Suprapubic skin (tissue), 4 donors: ENCODE measurements around the gene ARRB1. TPM values are rescaled to one million over a fixed set of nuclear protein-coding genes. Genes with fewer than 3 reads are reported as not detected.
"Not testable (repeated sequence)": the region's sequence is repeated elsewhere in the genome, so short reads cannot be mapped to it uniquely, and the experiment has no call there.

Experiments used
- DNase-seq, 2 donors: peaks; one replicate each; pipeline ENCODE4 v3.0.0-alpha.2; 2019; ENCODE audit warnings: low spot score in 2 of 2
- H3K27ac ChIP-seq: fragments of 200-600 bp; sonication (generic); one replicate; pipeline ENCODE4 v1.5.1; 2019
- H3K27me3 ChIP-seq: fragments of 200-600 bp; sonication (generic); one replicate; pipeline ENCODE4 v1.5.1; 2019
- H3K36me3 ChIP-seq: fragments of 200-600 bp; sonication (generic); one replicate; pipeline ENCODE4 v1.5.1; 2019
- H3K4me1 ChIP-seq: fragments of 200-600 bp; sonication (generic); one replicate; pipeline ENCODE4 v1.5.1; 2019
- H3K4me3 ChIP-seq: fragments of 200-600 bp; sonication (generic); one replicate; pipeline ENCODE4 v1.5.1; 2019; ENCODE audit warnings: mild to moderate bottlenecking
- H3K9me3 ChIP-seq: fragments of 200-600 bp; sonication (generic); one replicate; pipeline ENCODE4 v1.5.1; 2019
- CTCF ChIP-seq, 2 donors: fragments of 200-600 bp in 1 of 2; fragments of 450-650 bp in 1 of 2; sonication (generic) in 1 of 2; IDR thresholded peaks; one replicate each; pipeline ENCODE4 v1.5.1; 2016 to 2019; ENCODE audit warnings: antibody characterized with exemption in 2 of 2, mild to moderate bottlenecking in 1 of 2, moderate library complexity in 1 of 2
- EP300 ChIP-seq: sonication (generic); formaldehyde crosslinking; IDR thresholded peaks from one replicate; pipeline ENCODE4 v1.6.1; 2017; ENCODE audit warnings: antibody characterized with exemption
- POLR2A ChIP-seq, 2 donors: fragments of 450-650 bp; IDR thresholded peaks; one replicate each; pipeline ENCODE4 v1.6.1; 2017; ENCODE audit warnings: antibody characterized with exemption in 2 of 2, mild to moderate bottlenecking in 2 of 2, moderate library complexity in 2 of 2
- POLR2AphosphoS5 ChIP-seq, 3 donors: sonication (generic); formaldehyde crosslinking; IDR thresholded peaks; one replicate each; pipeline ENCODE4 v1.6.1; 2017; ENCODE audit warnings: antibody characterized with exemption in 3 of 3
- WGBS: methylation state at CpG from one replicate; pipeline ENCODE4 v1.1.5; 2018; 5-methylcytosine and 5-hydroxymethylcytosine counted together
- total RNA-seq, 4 donors: library from RNA; depleted of rRNA; stranded (reverse); fragments of >200 nt; gene quantifications; one replicate each; pipeline ENCODE4 v1.1.0, GENCODE V29; 2016

Gene ARRB1
- total RNA-seq, 4 donors from 2014 or later, result 24.8 to 57.2 (median 38.4) TPM

GRCh38 chr11:75386942-75387630 lies 35.6 kb upstream of the ARRB1 start:
- WGBS, result 39% methylated on average over 3 of the region's 3 CpGs
- no peak for DNase-seq
- H3K4me3 ChIP-seq, result no peak overlapping the region

GRCh38 chr11:75384438-75385080 lies 33.1 kb upstream of the ARRB1 start:
- 22% methylated on average over 24 of the region's 24 CpGs for WGBS
- H3K27me3 ChIP-seq, result no peaks in the 10 kb centered on the region
- TF ChIP-seq POLR2A (IDR thresholded peaks at IDR 0.05) (no peak), POLR2AphosphoS5 (IDR thresholded peaks at IDR 0.05) (no peak), CTCF (IDR thresholded peaks at IDR 0.05) (peak; percentile 90 to 94)
- no peak overlapping the region for H3K4me3 ChIP-seq
- H3K27ac ChIP-seq, result no peak overlapping the region
- H3K4me1 ChIP-seq, result peaks cover 22% of the 10 kb centered on the region
- H3K36me3 ChIP-seq, result no peaks in the 10 kb centered on the region
- peak in 1 of 2 donors; percentile 83 for DNase-seq
- no peaks in the 10 kb centered on the region for H3K9me3 ChIP-seq

More at GRCh38 chr11:75386942-75387630, 35.6 kb upstream of the ARRB1 start:
- no peak overlapping the region for H3K27ac ChIP-seq
- TF ChIP-seq POLR2A (IDR thresholded peaks at IDR 0.05) (no peak), POLR2AphosphoS5 (IDR thresholded peaks at IDR 0.05) (no peak), EP300 (no peak), CTCF (IDR thresholded peaks at IDR 0.05) (no peak)
- H3K4me1 ChIP-seq, result peaks cover 9% of the 10 kb centered on the region
- H3K36me3 ChIP-seq, result no peaks in the 10 kb centered on the region
- no peaks in the 10 kb centered on the region for H3K27me3 ChIP-seq
- H3K9me3 ChIP-seq, result no peaks in the 10 kb centered on the region

- H3K4me1 ChIP-seq, result peaks cover 17% of the 10 kb centered on the region
- H3K9me3 ChIP-seq, result no peaks in the 10 kb centered on the region
- no peak for DNase-seq
- no peak overlapping the region for H3K27ac ChIP-seq
- H3K36me3 ChIP-seq, result no peaks in the 10 kb centered on the region
- no peak overlapping the region for H3K4me3 ChIP-seq
- no peaks in the 10 kb centered on the region for H3K27me3 ChIP-seq
- 64% methylated on average over 3 of the region's 3 CpGs for WGBS
- no peak for TF ChIP-seq POLR2AphosphoS5 (IDR thresholded peaks at IDR 0.05)
- no peak for TF ChIP-seq CTCF (IDR thresholded peaks at IDR 0.05)
- no peak for TF ChIP-seq POLR2A (IDR thresholded peaks at IDR 0.05)
- no peak for TF ChIP-seq EP300
Observed at GRCh38 chr11:75383246-75383645, 31.8 kb upstream of the ARRB1 start.

- Histone ChIP-seq H3K36me3 (no peaks in the 10 kb centered on the region), H3K27me3 (no peaks in the 10 kb centered on the region), H3K9me3 (no peaks in the 10 kb centered on the region), H3K4me3 (no peak overlapping the region), H3K4me1 (peaks cover 16% of the 10 kb centered on the region), H3K27ac (no peak overlapping the region)
- no peak for DNase-seq
- no peak for TF ChIP-seq CTCF (IDR thresholded peaks at IDR 0.05)
- no peak for TF ChIP-seq EP300
- no peak for TF ChIP-seq POLR2A (IDR thresholded peaks at IDR 0.05)
- TF ChIP-seq POLR2AphosphoS5 (IDR thresholded peaks at IDR 0.05), result no peak
- 57% methylated on average over 7 of the region's 7 CpGs for WGBS
Observed at GRCh38 chr11:75380716-75381420, 29.4 kb upstream of the ARRB1 start.

GRCh38 chr11:75380245-75380644 lies 28.8 kb upstream of the ARRB1 start:
- WGBS, result 92% methylated on average over 2 of the region's 2 CpGs
- no peaks in the 10 kb centered on the region for H3K9me3 ChIP-seq

GRCh38 chr11:75378776-75379175 lies 27.3 kb upstream of the ARRB1 start:
- H3K36me3 ChIP-seq, DNase-seq, H3K9me3 ChIP-seq, H3K27ac ChIP-seq, H3K27me3 ChIP-seq, H3K4me3 ChIP-seq: not testable (repeated sequence)
- H3K4me1 ChIP-seq, result peaks cover 16% of the 10 kb centered on the region
- WGBS, result 92% methylated on average over 17 of the region's 17 CpGs

More at GRCh38 chr11:75380245-75380644, 28.8 kb upstream of the ARRB1 start:
- no peak overlapping the region for H3K4me3 ChIP-seq
- no peak overlapping the region for H3K27ac ChIP-seq
- peaks cover 16% of the 10 kb centered on the region for H3K4me1 ChIP-seq
- DNase-seq, result no peak
- TF ChIP-seq POLR2A (IDR thresholded peaks at IDR 0.05) (no peak), EP300 (no peak), CTCF (IDR thresholded peaks at IDR 0.05) (no peak), POLR2AphosphoS5 (IDR thresholded peaks at IDR 0.05) (no peak)
- H3K36me3 ChIP-seq, result no peaks in the 10 kb centered on the region
- H3K27me3 ChIP-seq, result no peaks in the 10 kb centered on the region
